Hematopoietic multipotent progenitor cell treated with erythropoietin and hydrocortisone succinate and interleukin-3 and kit ligand, for 4 days (in vitro differentiated cells): ENCODE results near the gene RGS2.

ENCODE experiments used
- DNase-seq: peaks from one replicate; pipeline ENCODE4 v3.0.0-alpha.2; 2015

RGS2 gene, protein sequence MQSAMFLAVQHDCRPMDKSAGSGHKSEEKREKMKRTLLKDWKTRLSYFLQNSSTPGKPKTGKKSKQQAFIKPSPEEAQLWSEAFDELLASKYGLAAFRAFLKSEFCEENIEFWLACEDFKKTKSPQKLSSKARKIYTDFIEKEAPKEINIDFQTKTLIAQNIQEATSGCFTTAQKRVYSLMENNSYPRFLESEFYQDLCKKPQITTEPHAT

DNA sequence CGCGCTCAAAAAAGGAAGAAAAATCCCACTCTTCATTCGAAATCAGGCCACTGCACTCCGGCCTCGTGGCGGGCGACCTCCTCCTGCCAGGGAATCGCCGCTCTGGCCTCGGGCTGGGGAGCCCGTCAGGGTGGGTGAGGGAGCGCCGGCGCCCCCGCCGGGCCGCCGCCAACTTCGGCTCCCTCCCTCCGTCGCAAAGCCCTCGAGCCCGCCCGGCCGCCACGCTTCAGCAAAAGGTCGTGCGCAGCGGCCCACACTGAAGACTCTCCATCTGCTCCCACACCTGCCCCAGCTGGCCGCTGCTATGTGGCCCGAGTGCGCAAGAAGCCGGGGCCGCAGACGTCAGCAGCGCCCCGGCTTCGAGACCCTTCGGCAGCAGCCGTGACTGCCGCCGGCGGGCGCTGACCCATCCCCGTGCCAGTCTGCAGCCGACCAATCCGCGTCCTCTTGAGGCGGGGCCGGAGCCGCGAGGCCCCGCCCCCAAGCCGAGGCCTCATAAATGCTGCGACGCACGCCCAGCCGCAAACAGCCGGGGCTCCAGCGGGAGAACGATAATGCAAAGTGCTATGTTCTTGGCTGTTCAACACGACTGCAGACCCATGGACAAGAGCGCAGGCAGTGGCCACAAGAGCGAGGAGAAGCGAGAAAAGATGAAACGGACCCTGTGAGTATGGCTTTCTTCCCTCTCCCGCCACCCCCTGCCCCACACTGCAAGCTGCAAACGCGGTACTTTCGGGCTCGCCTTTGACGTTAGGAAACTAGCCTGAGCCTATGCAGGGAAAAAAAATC lies at the start of gene RGS2:
TSS of gene RGS2 (plus strand) at position 522 of the 789 bp plus-strand sequence. CDS start at position 555, 33 bp downstream.
- DNase-seq: peak; percentile 94

DNA sequence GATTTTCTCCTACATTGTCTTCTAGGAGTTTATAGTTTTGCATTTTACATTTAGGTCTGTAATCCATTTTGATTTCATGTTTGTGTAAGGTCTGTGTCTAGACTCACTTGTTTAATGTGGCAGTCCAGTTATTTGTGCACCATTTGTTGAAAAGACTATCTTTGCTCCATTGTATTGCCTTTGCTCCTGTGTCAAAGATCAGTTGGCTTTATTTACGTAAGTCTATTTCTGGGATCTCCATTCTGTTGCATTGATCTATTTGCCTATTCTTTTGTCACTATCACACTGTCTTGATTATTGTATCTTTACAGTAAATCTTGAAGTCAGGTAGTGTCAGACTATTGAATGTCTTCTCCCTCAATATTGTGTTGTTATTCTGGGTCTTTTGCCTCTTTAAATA lies 49.7 kb upstream of the RGS2 start:
- DNase-seq: no peak

DNA sequence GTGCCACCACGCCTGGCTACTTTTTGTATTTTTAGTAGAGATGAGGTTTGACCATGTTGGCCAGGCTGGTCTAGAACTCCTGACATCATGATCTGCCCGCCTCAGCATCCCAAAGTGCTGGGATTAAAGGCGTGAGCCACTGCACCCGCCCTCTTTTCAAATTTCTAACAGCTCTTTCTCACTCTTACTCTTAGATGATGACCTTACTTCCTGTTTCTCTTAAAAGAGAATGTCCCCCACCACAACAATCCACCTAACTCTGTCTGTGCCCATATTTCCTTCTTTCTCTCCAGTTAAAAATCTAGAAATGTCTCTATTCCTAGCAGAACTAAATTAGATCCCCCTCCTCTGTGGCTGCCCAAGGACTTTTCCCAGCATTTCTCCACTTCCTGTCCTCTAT lies 46.6 kb upstream of the RGS2 start:
- DNase-seq: no peak

DNA sequence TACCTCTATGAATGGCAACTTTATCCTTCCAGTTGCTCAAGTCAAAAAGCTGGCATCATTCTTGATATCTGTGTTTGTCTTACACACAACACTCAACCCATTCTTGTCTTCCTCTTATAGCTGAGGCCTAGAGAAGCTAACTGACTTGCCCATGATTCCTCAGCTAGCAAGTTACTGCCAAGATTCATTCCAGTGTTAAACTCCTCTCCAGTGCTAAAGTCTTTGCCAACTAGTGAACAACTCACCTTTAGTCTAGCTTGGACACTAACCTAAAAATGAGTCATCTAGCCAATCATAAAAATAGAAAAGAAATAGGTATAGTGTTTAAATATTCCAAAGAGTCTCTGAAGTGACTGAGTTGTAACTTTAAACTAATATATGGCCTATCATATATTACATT lies 45.6 kb upstream of the RGS2 start:
- DNase-seq: no peak

DNA sequence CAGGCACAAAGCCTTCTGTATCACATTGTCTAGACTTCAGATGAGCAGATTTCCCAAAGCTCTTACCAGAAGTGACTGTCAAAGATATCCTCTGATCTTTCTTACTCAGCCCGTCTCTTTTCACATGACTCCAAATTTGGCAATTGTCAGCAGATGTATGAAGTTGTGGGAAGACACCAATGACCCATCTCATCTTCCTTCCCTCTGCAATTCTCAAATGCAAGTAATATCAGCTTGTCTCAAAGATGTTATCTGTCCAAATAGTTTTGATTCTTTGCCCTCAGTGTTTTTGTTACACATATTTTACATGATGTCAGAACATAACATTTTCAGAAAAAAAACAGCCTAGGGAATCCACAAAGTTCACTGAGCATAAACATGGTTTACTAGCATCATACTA lies 45.1 kb upstream of the RGS2 start:
- no peak for DNase-seq

DNA sequence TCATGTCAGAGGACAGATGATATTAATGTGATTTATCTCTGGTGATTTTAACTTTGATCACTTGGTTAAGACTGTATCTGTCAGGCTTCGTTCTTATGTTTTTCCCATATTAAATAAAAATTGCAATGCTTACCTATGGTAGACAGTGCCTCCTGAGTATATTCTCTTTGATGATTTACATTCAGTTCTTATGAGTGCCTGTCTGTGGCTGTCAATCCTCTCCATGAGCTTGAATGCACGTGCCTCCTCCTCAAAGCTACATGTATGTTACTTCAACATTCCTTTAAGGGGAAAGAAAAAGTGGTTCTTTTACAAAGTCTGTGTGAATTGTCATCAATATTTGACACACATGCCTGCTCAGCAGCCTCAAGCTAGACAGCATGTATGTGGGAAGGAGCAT lies 44.2 kb upstream of the RGS2 start:
- DNase-seq: no peak

DNA sequence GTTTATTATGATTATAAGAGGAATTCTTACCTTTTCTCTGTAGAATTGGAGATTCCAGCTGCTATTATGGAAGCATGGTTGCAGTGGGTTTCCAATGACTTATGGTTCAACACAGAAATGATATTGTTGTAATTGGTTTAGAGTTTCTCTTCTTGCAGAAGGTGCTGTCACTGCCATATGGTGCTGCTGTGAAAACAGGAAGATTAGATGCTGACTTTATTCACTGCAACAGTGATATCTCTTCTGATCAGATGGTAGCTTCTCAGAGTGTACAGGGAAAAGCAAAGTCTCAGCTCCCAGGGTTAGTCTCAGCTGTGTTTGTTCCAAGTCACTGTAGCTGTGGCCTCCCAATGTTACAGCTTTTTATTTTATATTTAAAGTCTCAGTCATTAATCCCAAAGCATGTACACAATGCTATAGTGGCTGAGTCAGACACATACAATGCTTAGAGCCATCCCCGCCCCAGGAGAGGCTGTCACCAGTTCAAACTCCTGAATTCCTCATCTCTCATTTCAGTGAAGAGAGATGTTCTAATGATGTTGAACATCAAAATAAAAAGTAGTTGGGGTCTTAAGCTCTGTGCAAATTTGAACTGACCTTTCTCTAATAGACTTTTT lies 42.7 kb upstream of the RGS2 start:
- peak; percentile 15 for DNase-seq

DNA sequence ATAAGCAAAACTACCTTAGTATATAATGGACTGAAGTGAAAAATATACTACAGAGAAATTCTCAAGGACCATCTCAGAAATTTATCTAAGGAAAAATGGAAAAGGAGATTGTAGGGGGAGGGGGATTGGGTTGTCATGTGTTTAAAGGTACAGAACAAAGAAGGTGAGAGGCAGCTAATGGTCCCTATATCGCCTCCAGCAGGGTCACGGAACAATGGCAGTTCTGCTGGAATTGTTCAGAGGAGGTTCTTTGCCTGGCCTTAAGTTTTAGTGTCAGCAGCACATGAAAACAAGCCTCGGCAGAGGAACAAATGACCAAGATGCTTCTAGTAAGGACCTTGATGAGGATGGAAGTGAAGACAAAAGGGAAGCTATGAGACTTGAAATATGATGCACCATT lies 42.0 kb upstream of the RGS2 start:
- DNase-seq: no peak

DNA sequence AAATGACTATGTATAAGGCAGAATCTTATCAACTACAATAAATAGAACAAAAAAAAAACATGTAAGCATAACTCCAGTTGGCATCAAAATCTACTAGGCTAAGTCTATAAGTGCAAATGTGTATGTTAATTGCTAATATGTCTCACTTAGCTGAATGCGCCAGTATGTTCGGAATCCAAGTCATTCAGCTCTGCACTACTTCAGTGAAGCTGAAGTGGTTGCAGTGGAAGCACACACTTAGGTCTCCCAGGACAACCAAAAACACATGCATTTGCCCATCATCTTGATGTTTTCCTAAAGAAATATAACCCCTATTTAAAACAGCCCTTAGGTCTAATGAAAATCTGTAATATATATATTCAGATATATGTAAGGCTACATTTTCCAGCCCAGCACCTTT lies 41.0 kb upstream of the RGS2 start:
- DNase-seq: no peak

DNA sequence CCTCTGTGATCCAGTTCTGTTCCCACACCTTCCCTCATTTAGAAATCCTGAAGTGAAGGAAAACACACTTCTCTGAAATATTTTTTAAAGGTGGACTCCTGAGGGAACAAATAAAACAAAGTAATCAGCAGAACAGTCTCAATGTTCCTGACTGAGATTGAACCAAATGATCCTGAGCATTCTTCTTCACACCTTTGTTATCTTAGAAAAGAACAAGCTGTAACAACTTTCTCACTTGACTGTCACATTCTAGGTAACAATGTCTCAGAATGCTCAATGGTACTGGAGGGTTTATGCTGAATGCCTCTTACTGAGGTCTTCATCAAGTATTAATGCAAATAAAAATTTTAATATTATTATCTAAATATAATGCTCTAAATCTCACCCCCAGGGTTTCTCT lies 40.4 kb upstream of the RGS2 start:
- DNase-seq: no peak

DNA sequence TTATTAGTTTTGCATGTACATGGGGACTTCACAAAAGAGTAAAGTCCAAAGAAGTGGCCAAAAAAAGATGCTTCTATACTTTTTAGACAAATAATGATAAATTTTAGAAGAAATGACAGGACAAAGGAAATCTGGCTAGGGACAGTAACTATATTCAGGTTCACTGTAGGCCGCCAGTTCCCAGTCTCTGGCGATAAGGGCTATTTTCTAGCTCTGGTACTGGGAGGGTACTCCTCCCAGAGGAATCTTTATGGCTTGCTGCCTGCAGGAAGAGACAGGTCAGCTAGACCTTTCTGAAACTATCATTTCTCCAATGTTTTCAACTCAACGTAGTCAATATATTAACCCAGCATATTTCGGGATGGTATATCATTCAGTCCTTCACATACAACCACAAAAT lies 37.5 kb upstream of the RGS2 start:
- no peak for DNase-seq

DNA sequence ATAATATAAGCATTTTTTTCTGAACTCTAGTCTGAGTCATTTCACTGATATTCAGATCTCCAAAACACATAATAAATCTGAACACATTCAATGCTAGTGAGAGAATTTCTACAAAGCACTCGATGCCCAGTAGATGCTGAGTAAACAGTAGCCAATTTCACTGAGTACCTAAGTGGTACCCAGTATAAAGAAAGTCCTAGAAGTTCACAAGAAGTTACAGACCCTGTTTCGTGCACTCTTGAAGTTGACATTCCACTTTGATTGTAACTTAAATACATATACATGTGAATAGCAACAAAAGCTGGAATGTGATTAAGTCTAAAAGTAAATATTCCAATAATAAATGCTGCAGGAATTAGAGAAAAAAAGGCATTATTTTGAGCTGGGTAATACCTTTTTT lies 33.2 kb upstream of the RGS2 start:
- DNase-seq: no peak

DNA sequence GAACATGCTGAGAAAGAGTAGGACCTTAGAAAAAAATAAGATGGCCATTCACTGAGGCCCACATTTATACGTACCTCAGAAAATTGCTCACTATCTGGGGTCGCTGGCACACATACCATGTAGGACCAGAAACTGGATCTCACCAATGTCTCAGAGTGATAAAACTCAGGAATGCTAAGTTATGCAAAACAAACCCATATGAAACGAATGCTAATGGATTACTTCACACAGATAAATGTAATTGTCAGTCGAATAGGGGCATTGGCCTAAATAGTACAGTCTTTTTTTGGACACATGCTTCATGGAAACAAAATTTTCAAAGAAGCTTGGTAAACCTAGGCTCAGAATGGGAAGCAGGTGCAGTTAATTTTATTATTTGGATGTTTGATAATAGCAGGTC lies 32.6 kb upstream of the RGS2 start:
- DNase-seq: no peak

DNA sequence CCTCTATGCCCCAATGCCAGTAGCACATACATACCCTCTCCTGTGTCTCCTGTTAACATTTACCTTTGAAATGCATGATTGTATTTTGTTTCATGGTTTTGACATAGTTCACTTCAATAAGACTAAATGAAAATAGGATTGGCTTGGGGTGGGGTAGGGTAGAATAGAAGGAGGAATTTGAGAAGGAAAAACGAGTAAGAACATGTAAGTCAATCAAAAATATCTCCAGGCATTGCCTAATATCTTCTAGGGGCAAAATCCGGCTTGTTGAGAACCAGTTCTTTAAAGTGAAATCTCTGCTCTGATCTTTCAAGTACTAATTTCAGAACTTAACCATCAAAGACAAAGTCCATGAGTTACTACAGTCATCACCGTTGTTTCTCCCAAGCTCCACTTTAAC lies 31.8 kb upstream of the RGS2 start:
- no peak for DNase-seq

DNA sequence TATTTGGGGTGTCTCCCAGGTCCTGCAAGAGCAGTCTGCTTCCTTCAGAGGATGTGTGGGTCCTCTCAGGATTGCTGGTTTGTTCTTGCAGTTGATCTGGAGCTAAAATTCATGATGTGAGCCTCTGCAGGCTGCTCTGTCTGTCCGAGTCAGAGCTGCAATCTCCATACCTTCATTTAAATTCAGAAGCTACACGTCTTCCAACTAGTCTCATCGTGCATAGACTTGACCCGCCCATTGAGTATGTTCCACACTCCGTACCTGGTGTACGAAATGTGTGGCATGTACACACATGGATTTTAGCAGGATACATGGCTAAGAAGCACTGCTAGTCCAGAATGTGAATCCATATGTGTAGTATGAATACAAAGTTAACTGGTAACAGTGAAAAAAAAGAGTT lies 25.0 kb upstream of the RGS2 start:
- DNase-seq: no peak

DNA sequence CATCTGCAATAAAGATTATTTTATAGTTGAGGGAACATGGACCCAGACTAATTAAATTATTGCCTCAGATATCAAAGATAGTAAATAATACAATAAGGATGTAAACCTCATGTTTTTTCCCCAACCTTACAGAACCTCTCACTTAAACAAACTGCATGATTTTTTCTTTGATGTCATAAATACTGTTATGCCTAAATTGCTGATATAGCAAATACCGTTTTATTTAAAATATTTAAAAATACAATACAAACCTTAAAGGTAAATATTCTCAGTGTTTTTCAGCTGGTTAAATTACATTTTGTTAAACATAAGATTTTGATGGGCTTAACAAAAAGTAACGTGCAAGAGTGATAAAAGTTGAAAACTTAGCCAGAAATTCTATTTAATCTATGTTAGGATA lies 24.4 kb upstream of the RGS2 start:
- DNase-seq: no peak

DNA sequence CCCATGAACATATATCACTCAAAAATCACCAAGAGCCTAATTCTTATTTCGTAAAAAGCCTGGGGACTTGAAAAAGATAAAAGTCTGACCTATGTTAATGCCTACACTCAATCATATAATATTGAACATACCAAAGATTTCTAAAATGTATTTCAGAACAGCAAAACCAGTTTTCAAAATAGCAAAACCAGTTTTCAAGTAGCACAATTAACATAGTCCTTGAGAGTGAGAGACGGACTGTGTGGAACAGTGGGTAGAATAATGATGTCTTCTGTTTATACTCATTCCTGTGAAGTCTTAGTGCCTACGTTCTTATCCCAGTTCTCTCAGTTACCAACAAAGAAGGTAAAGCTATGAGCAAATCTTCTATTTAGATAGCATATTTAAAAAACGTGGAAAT lies 22.3 kb upstream of the RGS2 start:
- DNase-seq: no peak

DNA sequence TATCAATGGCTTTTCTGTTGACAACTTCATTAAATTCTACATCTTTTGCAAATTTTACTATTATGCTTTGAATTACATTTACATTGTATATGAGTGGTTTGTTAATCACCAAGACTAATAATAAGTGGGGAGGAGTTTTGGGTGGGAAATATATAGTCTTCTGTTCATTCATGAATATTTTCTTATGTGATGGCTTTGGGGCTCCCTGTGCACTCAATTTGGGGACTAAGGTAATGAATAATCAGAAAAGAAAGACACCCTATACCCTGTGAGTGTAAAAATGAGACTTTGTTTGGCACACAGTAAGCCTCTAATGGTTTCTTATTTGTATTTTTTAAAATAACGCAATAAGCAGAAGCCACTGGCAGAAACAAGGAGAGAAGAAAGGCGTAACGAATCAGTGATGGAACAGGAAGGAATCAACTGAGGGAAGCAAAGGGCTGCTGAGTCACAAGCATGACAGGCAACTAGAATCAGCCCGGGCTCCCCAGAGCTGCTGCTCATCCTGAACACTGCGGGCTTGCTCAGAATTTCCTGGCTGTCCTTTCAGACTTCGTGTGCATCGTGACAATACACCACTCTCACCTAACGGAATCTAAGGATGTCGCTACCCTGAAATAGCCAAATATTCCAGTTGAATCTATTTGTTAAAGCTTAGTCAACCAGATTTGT lies 20.8 kb upstream of the RGS2 start:
- DNase-seq: peak; percentile 36

DNA sequence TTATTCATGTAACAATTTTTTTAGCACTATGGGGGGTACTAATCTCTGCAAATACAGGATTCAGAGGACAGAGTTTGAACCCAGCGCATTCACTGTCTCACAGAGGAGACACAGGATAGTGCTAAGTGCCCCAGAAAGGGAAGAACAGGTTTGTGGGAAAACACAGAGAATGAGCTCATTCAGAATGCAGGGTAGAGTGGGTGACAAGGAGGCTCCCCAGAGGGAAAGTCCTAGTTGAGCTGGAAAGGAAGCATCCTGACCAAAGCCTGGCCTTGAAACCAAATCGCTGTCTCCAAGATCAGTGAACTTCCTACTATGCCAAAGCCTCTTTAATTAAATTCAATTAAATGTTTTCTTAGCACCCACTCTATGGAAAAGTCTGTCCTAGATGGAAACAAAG lies 19.0 kb upstream of the RGS2 start:
- no peak for DNase-seq

DNA sequence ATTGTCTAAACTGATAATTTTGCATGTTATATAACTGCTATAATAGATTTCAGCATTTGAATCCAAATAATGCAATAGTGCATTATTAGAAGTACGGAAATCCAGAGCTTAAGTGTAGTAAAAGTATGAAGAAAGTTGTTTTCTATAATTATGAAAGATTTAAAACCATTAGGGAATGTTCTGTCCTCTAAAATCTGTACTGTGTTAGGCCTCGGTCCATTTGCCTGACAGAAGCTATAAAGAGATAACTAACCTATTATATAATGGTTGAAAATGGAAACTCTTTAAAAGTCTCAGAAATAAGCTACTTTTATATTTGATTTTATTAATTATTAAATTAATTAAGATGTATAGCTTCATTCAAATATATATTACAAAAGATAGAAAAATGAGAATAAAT lies 16.2 kb upstream of the RGS2 start:
- no peak for DNase-seq

DNA sequence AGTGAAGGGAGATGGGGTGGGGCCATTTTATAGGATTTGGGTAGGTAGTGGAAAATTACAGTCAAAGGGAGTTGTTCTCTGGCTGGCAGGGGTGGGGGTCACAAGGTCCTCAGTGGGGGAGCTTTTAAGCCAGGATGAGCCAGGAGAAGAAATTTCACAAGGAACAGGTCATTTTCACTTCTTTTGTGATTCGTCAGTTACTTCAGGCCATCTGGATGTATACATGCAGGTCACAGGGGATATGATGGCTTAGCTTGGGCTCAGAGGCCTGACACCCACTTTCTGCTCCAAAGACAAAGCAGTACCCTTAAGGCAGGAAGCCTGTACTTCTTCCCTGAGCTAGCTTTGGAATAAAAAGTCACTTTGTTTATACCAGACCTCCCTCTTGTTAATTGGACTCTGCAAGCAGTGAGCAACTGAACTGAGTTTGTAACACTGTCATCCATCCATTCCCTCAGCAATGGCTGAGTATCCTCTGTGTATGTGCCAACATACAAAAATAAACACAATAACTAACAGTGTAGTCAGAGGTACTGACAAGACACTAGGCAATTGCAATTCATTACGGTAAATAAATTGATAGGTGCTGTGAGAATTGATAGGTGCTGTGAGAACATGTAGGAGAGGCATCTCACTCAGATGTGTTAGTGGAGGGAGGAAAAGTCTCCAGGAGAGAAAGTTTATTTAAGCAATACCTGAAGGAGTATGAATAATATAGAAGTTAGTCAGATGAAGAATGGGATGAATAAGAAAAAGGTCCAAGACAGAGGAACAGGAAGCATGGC lies 14.7 kb upstream of the RGS2 start:
- no peak for DNase-seq

DNA sequence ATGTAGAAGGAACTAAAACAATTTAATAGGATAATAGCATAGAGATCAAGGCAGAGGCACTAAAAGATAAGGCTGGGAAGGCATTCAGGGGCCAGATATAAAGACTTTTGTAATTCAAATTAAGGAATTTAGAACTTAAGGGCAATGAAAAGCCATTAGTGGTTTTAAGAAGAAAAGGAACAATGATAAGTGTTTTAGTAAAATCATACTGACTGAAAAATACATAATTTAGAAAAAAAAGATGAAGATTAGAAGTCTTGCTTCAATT lies 14.1 kb upstream of the RGS2 start:
- DNase-seq: no peak

DNA sequence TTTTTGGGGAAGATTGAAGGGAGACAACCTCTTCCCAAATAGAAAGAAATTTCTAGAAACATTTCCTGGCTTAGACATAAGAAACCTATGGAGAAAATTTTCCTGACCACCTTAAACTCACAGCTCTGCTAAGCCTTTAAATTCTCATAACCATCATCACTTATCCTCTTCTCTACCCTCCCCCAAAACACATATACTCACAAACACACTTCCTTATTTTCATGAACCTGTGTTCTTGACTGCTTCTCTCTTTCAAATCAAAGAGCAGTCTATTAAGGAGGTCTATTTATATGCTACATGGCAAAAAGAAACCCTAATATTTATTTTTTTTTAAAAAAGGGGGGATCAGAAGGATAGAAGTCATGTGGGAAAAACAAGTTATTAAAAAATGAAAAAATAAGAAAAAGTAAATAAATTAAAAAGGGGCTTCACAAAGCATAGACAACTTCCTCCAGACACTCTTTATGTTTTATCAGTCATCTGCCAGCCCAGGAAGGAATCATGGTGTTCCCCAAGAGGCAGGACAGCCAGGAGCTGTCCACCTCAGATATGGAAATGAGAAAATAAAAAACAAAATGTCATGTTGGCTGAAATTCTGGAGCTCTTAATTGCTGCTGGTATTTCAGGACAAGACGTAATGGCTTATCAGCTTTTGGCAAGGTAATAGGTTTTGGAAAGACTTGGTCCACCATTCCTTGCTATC lies 12.8 kb upstream of the RGS2 start:
- DNase-seq: peak; percentile 60
